ENCODE data around the gene DTX1. TPM values are rescaled to one million over a fixed set of nuclear protein-coding genes. Genes with fewer than 3 reads are reported as not detected.
"Not testable (repeated sequence)": the region's sequence is repeated elsewhere in the genome, so short reads cannot be mapped to it uniquely, and the experiment has no call there.

The DTX1 gene
- total RNA-seq, 1 experiment from 2014 or later: not detected

DNA sequence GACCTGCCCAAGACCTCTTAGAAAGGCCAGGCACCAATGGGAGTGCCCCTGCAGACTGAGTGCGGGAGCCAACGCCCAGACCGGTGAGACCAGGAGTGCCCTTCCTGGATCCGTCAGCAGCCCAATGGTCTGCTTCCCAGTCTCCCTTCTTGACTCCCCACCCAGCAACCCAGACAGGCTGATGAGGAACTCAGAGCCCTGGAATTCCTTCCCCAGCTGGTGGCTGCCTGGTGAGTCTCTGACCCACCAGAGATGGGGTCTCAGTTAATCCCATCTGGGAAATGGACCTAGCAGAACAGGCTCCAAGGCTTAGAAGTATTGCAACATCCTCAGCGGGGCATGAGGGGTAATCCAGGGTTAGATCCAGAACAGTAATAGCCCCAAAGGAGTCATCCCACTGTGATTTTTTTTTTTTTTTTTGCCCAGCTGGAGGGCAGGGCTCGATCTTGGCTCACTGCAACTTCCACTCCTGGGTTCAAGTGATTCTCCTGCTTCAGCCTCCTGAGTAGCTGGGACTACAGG is 80.5 kb downstream of the DTX1 start:
- DNase-seq (ENCODE audit: low read depth): no peak

DNA sequence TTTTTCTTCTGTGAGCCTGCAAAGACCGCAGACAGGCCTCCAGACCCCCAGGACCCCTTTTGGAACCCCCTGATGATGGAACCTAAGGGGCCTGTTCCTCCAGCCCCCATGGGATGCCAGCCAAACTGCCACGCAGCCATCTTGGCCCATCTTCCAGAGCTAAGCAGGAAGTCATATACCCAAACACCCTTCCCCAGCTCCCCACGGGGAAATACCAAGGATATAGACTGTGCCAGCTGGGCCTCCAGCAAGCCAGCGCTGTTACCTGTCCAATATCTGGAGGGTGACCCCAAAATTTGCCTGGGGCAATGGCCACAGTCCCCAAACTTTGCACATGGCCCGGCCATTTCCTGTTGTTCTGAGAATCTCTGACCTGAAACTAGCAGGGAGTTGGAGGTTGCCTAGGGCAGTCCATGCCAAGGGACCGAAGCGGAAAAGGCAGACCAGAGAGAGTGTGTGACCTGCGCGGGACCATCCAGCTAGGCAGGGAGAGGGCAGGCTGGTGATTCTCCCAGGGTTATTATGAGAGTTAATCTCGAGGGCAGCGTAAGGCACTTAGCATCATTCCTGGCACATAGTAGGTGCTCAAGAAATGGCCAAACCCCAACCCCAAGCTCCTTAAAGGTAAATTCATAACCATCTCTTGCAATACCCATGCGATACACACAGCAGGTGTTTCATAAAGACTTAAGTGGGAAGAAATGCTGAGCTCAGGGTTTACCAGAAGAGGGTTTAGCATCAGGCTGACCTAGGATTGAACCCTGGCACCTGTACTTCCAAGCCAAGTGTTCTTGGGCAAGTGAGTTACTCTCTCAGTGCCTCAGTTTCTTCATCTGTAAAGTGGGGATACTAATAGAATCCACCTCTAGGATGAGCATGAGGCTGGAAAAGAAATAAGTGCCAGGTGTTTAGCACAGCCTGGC is 81.6 kb downstream of the DTX1 start:
- DNase-seq (ENCODE audit: low read depth): no peak

DNA sequence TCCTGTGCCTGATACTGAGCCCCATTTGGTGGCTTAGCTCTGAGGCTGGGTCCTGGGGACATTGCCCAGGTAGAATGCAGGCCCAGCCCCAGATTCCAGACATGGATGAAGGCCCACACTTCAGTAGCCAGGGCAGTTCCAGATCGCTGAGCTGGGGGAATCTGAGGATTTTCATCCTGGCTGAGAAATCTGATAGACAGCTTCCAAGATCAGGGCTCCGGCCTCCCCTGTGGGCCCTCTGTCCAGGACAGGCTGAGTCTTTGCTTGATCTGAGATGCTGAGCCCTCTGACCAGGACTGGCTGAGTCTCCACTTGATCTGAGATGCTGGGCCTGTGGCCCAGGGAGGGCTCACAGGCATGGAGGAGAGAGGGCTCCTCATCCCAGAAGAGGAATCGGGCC is 82.3 kb downstream of the DTX1 start:
- DNase-seq (ENCODE audit: low read depth): no peak

DNA sequence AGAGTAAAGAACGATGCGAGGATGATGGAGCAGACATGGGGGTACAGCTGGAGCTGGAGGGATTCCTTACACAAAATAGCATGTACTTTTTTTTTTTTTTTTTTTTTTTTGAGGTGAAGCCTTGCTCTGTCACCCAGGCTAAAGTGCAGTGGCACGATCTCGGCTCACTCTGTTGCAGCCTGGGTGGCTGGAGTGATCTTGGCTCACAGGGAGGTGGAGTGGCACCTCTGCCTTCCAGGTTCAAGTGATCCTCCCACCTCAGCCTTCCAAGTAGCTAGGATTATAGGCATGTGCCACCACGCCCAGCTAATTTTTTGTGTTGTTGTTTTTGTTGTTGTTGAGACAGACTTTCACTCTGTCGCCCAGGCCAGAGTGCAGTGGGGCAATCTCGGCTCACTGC is 84.2 kb downstream of the DTX1 start:
- DNase-seq (ENCODE audit: low read depth): no peak

DNA sequence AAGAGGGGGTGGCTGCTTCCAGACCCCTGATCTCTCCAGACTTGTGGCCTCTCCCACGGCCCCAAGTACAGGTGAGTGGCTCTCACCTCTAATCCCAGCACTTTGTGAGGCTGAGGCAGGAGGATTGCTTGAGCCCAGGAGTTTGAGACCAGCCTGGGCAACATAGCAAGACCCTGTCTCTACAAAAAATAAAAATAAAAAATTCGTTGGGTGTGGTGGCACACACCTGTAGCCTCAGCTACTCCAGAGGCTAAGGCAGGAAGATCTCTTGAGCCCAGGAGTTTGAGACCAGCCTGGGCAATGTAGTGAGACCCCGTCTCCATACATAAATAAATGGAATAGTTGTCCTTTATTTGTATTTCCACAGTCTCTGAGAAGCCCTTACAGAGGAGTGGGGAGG is 85.2 kb downstream of the DTX1 start:
- not testable (repeated sequence) for DNase-seq (ENCODE audit: low read depth)

DNA sequence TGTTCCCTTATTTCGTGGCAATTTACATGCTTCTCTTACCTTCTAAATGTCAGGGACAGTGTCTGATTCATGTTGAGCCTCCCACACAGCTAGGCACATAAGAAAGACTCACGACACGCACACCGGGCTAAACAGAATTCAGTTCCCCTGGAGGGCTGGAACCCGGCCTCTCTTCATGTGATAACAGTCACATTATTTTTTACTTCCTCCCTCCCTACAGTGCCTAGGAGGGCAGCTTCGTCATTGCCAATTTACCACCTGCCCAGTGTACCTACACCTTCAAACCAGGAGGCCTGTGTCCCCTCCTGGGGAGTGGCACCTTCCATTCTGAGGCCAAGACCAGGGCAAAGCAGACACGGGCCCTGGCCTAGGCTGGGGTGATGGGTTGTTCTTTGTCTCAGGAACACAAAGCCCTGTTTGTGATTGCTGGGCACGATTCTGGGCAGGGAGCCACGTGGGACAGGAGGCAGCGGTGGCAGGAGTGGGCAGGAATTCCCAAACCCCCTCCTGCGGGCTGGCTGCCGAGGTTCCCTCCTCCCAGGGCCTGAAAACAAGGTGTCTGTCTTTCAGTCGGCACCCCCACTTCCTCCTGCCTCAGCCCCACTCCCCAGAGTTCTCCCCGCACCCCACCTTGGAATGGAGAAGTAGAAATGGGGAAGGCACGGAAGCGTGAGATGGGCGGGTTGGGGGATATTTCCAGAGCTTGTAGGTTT is 85.8 kb downstream of the DTX1 start:
- DNase-seq (ENCODE audit: low read depth): no peak

DNA sequence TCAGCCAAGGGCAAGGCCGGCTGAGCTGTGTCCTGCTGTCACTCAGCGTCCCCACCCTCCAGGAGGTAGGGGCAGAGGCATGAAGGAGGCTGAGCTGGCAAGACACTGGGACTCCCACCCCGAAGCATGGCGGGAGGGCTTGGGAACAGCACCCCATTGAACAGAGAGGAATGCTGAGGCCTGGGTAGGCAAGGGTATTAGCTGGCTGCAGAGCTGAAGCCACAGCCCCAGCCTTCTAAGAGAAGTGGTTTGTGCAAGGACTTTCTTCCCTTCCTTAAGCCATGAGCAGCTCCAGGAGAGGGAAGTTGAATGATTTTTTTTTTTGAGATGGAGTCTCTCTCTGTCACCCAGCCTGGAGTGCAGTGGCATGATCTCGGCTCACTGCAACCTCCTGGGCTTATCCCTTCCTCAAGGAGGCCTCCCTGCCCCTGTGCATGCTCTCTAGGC is 86.4 kb downstream of the DTX1 start:
- DNase-seq (ENCODE audit: low read depth): no peak

DNA sequence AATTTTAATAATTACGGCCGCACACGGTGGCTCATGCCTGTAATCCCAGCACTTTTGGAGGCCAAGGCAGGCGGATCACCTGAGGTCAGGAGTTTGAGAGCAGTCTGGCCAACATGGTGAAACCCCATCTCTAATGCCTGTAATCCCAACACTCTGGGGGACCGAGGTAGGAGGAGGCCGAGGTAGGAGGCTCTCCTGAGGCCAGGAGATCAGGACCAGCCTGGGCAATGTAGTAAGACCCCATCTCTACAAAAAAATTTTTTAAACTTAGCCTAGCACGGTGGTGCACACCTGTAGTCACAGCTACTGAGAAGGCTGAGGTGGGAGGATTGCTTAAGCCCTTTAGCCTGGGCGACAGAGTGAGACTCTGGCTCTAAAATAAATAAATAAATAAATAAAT is 87.4 kb downstream of the DTX1 start:
- DNase-seq (ENCODE audit: low read depth): no peak

DNA sequence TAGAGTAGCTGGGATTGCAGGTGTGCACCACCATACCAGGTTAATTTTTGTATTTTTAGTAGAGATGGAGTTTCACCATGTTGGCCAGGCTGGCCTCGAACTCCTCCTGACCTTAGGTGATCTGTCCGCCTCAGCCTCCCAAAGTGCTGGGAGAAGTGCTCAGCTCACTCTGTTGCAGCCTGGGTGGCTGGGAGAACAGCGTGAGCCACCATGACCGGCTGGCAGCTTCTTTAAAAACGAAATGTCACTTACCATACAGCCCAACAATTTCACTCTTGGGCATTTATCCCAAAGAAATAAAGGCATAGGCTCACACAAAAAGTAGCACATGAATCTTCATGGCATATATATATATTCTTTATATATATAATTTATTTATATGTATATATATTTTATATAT is 88.3 kb downstream of the DTX1 start:
- no peak for DNase-seq (ENCODE audit: low read depth)

DNA sequence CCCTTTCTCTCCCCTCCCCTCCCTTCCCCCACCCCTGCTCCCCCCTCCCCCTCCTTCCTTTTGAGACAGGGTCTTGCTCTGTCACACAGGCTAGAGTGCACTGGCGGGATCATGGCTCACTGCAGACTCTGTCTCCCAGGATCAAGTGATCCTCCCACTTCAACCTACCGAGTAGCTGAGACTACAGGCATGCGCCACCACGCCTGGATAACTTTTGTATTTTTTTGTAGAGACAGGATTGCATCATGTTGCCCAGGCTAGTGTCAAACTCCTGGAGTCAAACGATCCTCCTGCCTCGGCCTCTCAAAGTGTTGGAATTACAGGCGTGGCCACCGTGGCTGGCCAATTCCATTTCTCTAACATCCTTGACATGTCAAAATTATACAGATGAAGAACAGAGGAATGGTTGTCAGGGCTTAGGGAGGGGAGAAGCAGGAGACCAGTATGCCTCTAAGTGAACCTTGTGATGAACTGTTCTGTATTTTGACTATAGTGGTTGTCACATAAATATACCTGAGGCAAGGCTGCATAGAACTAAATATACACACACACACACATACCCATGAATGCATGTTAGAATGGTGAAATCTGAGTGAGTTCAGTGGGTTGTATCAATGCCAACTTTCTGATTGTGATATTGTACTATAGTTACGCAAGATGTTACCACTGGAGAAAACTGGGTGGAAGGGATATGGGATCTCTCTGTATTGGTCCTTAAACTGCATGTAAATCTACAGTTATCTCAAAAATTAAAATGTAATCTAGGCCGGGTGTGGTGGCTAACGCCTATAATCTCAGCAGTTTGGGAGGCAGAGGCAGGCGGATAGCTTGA is 89.4 kb downstream of the DTX1 start:
- DNase-seq (ENCODE audit: low read depth): no peak

DNA sequence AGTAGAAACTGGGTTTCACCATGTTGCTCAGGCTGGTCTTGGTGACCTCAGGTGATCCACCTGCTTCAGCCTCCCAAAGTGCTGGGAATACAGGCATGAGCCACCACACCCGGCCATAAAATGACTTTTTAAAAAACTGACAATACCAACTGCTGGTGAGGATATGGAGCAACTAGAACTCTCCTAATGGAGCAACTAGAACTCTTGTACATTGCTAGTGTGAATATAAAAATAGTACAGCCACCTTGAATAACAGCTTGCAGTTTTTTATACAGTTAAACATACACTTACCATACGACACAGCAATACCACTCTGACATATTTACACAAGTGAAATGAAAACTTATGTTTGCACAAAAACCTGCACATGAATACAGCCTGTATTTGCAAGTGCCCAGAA is 90.5 kb downstream of the DTX1 start:
- no peak for DNase-seq (ENCODE audit: low read depth)

Other genes with a start within 250 kb of the DTX1 start
- gene OAS1, start 149.8 kb upstream of the DTX1 start, total RNA-seq (2014; rRNA removed; shearing (Covaris generic)): 12.4 and 13.1 TPM in 2 replicates
- gene OAS3, start 118.3 kb upstream of the DTX1 start, total RNA-seq (2014; rRNA removed; shearing (Covaris generic)): 23.9 and 24.8 TPM in 2 replicates
- 19.4 and 27.5 TPM in 2 replicates for gene OAS2, start 78.2 kb upstream of the DTX1 start, total RNA-seq (2014; rRNA removed; shearing (Covaris generic))
- not detected in 2 replicates for gene RASAL1, start 79.0 kb downstream of the DTX1 start, total RNA-seq (2014; rRNA removed; shearing (Covaris generic))
- gene CFAP73, start 93.0 kb downstream of the DTX1 start, total RNA-seq (2014; rRNA removed; shearing (Covaris generic)): not detected in 2 replicates
- gene DDX54, start 128.7 kb downstream of the DTX1 start, total RNA-seq (2014; rRNA removed; shearing (Covaris generic)): 17.2 and 20.7 TPM in 2 replicates
- gene RITA1, start 129.0 kb downstream of the DTX1 start, total RNA-seq (2014; rRNA removed; shearing (Covaris generic)): 39.5 and 43.0 TPM in 2 replicates
- 30.4 and 38.6 TPM in 2 replicates for gene TPCN1, start 164.7 kb downstream of the DTX1 start, total RNA-seq (2014; rRNA removed; shearing (Covaris generic))